GM12892 (cell line): Measurements from ENCODE around the gene TBX2.
"Not testable (repeated sequence)": the region's sequence is repeated elsewhere in the genome, so short reads cannot be mapped to it uniquely, and the experiment has no call there.

Experiments used
- DNase-seq: peaks from one replicate; pipeline ENCODE4 v3.0.0; 2011; ENCODE audit not compliant: insufficient read length
- FAIRE-seq: peaks from 2 replicates; lab custom pipeline; 2011; peaks lifted over from hg19 to GRCh38; lab: Jason Lieb, UNC
- POLR2A ChIP-seq: IDR thresholded peaks from 2 replicates; pipeline ENCODE4 v1.6.1; 2011; ENCODE audit warnings: low read depth, low read length, control low read depth
- POLR2AphosphoS5 ChIP-seq: IDR thresholded peaks from 2 replicates; pipeline ENCODE4 v1.6.1; 2011; ENCODE audit warnings: low read depth, low read length, control low read depth
- TAF1 ChIP-seq: IDR thresholded peaks from 2 replicates; pipeline ENCODE4 v1.6.1; 2011; ENCODE audit warnings: low read depth, mild to moderate bottlenecking, control low read depth, low read length, borderline replicate concordance

Gene TBX2

DNA sequence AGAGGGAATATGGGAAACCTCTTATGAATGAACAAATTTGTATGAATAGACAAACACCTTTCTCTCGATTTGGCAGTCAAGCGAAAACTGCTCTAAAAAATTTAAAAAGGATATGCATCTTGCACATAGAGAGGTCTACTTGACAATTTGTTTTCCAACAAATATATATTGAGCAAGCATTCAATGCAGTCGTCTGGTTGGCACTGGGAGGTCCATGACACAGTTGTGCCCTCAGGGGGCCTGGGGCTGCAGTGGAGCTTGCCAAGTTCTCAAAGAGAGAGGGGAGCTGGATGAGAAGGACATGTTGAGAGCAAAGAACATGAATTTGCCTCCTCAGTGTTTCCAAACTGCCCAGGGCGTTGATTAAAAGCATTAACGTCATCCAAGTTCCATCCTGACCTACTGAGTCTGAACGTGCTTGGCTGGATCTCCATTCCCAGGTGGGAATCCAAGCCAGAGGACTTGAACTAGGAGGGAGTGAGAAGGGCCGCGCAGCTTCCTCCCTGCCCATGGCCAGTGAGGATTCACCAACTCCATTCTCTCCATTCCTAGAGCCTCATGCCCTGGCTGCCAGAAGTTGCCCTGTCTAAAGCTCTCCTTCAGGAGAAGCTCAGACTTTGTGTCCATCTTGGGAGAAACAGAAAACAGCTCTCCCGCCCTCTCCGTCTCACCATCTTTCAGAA lies 24.5 kb downstream of the TBX2 start:
- DNase-seq (no peak), FAIRE-seq (no peak)
- TF ChIP-seq TAF1, result no peak

DNA sequence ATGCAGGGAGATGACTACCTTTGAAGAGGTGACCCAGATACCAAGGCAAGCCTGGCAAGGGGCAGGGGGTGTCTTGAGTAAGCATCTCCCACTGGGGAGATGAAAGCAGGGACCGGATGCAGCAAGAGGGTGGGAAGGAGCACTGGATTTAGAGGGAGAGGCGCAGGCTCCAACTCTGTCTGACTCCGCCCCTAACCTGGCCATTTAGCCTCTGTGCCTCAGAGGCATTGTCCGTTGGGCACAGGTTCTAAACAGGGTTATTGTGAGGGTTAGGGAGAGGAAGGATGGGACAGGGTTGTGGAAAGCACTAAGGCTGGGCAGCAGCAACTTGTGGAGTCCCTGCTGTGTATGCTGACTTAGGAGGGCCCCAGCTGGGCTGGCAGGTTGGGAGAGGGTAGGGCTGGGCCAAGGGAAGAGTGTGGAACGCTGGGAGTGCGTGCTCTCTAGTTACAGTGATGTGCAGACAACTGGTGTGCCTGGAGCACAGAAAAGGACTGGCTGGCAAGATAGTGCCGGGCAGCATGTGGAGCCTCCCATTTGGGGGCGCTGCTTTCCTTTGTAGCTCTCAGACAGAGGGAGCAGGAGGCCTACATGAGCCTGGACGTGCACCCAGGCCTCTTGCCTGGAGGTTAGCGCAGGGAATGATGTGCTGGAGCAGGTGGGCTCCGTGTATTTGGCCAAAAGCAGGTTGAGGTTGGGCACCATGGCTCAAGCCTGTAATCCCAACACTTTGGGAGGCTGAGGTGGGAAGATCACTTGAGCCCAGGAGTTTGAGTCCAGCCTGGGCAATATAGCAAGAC lies 26.2 kb downstream of the TBX2 start:
- no peak for DNase-seq
- no peak for FAIRE-seq
- TF ChIP-seq TAF1 (no peak), POLR2A (no peak), POLR2AphosphoS5 (no peak)

DNA sequence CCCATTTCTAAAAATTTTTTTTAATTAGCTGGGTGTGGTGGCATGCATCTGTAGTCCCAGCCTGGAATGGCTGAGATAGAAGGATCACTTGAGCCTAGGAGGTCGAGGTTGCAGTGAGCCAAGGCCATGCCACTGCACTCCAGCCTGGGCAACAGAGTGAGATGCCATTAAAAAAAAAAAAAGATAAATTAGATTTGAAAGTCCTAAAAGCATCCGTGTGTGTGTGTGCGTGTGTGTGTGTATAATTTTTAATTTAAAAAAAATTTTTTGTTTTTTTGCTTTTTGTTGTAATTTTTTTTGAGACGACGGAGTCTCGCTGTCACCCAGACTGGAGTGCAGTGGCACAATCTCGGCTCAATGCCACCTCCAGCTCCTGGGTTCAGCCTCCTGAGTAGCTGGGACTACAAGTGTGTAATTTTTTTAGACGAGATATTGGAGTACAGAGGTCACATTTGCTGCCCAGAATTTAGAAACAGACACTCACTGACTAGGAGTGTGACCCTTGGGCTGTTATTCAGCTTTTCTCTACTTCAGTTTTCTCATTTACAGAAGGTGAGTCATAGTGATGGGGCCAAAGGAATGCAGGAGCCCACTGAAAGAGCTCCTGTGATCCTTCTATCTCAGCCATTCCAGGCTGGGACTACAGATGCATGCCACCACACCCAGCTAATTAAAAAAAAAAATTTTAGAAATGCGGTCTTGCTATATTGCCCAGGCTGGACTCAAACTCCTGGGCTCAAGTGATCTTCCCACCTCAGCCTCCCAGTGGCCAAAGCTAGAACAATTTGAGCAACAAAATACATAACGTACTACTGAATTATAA lies 27.1 kb downstream of the TBX2 start:
- FAIRE-seq (no peak), DNase-seq (no peak)
- TF ChIP-seq POLR2AphosphoS5 (no peak), POLR2A (no peak)

DNA sequence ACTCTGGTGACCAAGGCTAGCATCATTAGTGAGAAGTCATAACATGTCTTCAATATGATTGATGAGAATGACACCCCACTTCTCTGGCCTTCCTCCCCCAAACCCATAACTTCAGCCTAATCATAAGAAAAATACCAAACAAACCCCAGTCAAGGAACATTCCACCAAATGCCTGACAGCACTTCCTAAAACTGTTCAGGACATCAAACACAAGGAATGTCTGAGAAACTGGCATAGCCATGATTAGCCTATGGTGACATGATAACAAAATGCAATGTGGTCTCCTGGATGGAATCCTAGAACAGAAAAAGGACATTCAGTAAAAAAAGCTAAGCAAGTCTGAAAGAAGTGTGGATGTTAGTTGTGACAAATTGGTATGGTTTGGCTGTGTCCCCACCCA lies 27.9 kb downstream of the TBX2 start:
- no peak for TF ChIP-seq POLR2A
- TF ChIP-seq POLR2AphosphoS5, result no peak
- no peak for TF ChIP-seq TAF1
- DNase-seq (no peak), FAIRE-seq (no peak)

DNA sequence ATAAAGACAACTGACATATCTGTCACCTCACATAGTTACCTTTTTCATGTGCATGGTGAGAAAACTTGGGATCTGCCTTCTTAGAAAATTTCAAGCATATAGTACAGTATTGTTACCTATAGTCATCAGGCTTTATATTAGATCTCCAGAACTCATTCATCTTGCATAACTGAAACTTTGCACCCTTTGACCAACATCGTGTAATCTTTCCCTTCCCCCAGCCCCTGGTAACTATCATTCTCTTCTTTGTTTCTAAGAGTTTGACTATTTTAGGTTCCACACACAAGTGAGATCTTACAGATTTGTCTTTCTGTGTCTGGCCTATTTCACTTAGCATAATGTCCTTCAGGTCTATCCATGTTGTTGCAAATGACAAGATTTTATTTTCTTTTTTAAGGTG lies 29.6 kb downstream of the TBX2 start:
- FAIRE-seq (no peak), DNase-seq (no peak)
- TF ChIP-seq POLR2AphosphoS5, result no peak
- no peak for TF ChIP-seq POLR2A
- TF ChIP-seq TAF1, result no peak

DNA sequence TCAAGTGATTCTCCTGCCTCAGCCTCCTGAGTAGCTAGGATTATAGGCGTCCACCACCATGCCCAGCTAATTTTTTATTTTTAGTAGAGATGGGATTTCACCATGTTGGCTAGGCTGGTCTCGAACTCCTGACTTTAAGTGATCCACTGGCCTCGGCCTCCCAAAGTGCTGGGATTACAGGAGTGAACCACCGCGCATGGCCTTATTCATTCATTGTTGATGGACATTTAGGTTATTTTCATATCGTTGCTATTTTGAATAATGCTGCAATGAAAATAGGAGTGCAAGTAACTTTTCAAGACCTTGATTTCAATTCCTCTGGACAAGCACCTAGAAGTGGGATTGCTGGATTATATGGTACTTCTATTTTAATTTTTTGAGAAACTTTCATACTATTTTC lies 30.2 kb downstream of the TBX2 start:
- not testable (repeated sequence) for FAIRE-seq, DNase-seq

DNA sequence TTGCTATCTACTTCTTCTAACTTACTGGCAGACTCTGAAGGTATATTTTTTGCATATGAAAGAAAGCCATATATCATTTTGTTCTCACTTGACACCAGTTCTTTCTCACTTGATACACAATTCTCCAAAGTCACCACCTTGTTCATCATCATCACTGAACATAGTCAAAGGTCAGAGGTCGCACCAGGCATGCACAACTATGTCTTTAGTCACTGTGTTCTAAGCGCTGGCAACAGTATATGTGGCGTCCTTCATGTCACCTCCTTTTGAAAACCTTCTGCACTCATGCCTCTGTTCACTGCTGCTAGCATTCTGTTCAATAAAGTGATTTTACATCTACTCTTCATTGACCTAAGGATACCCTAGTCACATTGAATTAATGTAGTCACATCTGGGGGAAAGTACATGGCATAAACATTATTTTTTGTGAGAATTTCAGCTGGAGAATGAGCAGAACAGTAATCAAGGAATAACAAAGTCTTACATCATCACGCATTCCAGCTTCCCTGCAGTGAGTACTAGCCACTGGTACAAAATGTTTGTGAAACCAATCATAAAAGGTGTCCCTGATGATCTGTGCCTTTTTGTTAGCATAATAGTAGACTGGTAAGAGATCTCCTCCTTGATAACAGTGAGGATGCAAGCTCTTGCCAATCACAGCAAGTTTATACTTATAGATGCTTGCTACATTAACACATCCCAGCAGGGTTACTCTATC lies 32.1 kb downstream of the TBX2 start:
- FAIRE-seq (no peak), DNase-seq (no peak)
- TF ChIP-seq POLR2AphosphoS5 (no peak), POLR2A (no peak)

DNA sequence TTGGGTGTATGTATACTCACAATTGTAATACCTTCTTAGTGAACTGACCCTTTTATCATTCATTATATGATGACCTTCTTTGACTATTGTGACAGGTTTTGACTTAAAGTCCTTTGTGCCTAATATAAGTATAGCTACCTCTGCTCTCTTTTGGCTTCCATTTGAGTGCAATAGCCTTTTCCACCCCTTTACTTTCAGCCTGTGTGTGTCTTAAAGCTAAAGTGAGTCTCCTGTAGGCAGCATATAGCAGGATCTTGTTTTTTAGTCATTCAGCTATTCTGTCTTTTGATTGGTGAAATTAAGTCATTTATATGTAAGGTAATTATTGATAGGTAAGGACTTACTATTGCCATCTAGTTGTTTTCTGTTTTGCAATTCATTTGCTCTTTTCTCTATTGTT lies 36.6 kb downstream of the TBX2 start:
- FAIRE-seq (no peak), DNase-seq (no peak)
- TF ChIP-seq TAF1, result no peak
- TF ChIP-seq POLR2AphosphoS5, result no peak
- no peak for TF ChIP-seq POLR2A

DNA sequence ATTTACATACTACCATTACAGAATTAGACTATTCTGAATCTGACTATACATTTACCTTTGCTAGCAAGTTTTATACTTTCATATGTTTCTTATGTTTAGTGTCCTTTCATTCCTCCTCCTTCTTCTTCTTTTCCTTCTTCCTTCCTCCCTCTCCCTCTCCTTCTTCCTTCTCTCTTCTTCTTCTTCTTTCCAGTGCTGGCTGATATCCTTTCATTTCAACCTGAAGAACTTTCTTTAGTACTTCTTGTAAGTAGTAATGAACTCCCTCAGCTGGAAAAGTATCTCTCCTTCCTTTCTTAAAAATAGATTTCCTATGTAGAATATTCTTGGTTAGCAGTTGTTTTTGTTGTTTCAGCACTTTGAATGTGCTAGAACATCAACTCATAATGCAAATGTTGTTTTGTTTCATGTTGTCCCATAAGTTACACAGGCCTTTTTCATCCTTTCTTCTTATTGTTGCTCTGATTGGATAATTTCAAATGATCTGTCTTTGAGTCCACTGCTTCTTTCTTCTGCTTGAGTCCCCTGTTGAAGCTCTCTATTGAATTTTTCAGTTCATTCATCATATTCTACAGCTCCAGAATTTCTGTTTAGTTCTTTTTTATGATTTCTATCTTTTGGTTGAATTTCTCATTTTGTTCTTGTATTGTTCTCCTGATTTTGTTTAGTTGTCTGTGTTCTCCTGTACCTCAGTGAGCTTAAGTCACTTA lies 37.5 kb downstream of the TBX2 start:
- DNase-seq (no peak), FAIRE-seq (no peak)
- TF ChIP-seq TAF1, result no peak
- no peak for TF ChIP-seq POLR2A
- no peak for TF ChIP-seq POLR2AphosphoS5

DNA sequence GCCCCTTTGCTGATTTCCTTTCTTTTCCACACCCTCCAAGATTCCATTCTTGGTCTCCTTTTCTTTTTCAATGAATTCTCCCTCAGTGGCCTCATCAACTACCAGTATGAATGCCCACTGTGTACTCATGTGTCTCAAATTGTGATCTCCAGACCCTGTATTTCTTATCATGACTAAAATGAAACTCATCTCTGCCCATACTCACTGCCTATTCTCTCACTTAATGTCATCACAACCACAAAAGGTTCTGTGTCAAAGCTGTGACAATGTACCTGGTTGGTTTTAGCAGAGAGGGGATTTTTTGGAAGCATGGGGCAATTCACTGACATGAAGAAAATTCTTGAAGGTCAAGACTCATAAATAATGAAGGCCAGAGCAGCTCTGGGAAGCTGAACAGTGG lies 41.1 kb downstream of the TBX2 start:
- TF ChIP-seq POLR2A, result no peak
- no peak for TF ChIP-seq TAF1
- TF ChIP-seq POLR2AphosphoS5, result no peak
- FAIRE-seq (peak; percentile 82), DNase-seq (no peak)

DNA sequence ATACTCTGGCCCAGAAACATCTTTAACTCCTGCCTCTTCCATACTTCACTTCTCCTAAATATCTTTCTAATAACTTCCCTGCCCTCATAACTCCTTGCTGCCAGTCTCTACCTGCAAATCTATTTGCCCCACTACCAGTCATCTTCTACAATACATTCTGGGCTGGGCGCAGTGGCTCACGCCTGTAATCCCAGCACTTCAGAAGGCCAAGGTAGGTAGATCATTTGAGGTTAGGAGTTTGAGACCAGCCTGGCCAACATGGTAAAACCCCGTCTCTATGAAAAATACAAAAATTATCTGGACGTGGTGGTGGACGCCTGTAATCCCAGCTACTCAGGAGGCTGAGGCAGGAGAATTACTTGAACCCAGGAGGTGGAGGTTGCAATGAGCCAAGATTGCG lies 41.9 kb downstream of the TBX2 start:
- DNase-seq, FAIRE-seq: not testable (repeated sequence)
